Non-pigmented ciliary epithelial cell (primary cell): ENCODE results near the gene PCSK5.
"Not testable (repeated sequence)": the region's sequence is repeated elsewhere in the genome, so short reads cannot be mapped to it uniquely, and the experiment has no call there.

Experiments used
- DNase-seq: peaks from one replicate; pipeline ENCODE4 v3.0.0-alpha.2; 2010; ENCODE audit warnings: low read depth

PCSK5 gene

DNA sequence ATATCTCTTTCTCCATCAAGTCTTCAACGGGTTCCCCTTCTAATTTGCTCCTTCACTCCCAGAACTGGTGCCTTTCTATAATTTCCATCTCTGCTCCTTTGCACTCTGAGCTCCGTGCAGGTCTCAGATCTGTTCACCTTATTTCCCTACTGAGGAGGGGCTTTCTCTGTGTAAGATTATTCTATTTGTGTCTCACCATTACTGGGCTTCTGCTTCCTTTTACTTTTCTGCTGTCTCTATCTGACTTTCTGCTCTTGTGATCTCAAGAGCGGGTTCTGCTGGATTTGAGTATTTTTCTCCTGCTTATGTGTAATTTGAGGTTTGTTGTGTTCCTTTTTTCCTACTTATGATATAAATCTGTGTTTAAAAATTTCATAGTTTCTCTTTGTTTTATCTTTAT, 117.5 kb downstream of the PCSK5 start:
- DNase-seq = no peak

GRCh38 chr9:76013809-76014208, 123.3 kb downstream of the PCSK5 start:
- no peak for DNase-seq

DNA sequence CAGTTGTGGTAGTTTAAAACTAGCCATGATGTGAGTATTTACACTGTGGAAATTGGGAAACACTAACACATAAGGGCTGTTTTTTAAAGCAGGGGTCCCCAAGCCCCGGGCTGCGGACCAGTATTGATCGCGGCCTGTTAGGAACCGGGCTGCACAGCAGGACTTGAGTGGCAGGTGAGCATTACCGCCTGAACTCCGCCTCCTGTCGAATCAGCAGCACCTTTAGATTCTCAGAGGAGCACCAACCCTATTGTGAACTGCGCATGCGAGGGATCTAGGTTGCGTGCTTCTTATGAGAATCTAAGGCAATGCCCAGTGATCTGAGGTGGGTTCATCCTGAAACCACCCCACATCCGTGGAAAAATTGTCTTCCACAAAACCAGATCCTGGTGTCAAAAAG, 127.8 kb downstream of the PCSK5 start:
- DNase-seq = no peak

DNA sequence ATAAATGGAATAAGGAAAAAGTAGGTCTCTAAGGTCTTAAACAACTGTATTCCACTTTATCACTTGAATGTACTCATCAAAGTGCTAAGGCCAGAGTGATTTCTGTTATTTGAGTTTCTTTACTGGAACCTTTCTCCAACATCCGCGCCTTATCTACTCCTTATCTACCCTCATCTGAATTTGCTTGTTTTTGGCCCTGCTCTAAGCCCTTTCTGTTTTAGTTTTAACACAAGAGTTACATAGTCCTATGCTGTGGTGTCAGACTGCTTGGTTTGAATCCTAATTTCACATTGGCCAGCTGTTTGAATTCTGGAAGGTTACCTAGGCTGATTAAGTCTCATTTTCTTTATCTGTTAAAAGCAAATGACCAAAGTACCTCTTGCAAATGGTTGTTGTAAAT, 128.3 kb downstream of the PCSK5 start:
- no peak for DNase-seq

- no peak for DNase-seq
These were observed 130.2 kb downstream of the PCSK5 start for GRCh38 chr9:76020652-76021051.

DNA sequence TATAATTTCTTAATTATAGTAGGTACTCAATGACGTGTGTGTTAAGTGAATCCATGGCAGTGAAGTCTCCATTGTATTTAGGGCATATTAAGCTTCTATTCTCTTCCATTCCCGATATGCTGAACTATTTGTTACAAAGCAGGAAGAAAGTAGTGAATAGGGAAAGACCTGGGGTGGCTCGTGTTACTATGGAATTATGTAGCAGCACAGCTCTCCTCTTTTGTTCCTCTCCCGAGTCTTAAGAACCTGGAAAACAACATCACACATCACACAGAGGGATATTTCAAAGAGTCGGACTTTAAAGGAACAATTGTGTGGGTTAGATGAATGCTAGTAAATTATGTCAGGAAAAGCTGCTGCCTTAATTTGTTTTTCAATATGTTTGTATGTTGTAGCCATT, 131.8 kb downstream of the PCSK5 start:
- no peak for DNase-seq

GRCh38 chr9:76023715-76024195, 133.3 kb downstream of the PCSK5 start:
- peak; percentile 57 for DNase-seq

DNA sequence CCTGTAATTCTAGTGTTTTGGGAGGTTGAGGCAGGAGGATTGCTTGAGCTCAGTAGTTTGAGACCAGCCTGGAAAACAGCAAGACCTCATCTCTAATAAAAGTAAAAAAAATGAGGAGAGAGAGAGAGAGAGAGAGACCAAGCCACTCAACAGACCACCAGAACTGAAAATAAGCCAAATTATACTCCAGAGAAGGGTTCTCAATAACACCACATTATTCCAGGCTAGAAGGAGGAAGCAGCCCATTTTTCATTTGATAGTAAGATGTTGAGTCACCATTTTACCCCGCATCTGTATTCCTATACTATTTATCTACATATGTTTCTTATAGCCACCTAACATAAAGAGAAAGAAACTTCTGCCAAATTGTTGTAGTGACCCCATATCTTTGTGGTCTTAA, 134.8 kb downstream of the PCSK5 start:
- DNase-seq = no peak

GRCh38 chr9:76026796-76027195, 136.3 kb downstream of the PCSK5 start:
- DNase-seq = no peak

GRCh38 chr9:76027416-76027815, 136.9 kb downstream of the PCSK5 start:
- DNase-seq = peak; percentile 6

- no peak for DNase-seq
These were observed 137.4 kb downstream of the PCSK5 start for GRCh38 chr9:76027861-76028260.

GRCh38 chr9:76032038-76032796, 141.7 kb downstream of the PCSK5 start:
- DNase-seq = no peak

- DNase-seq = no peak
These were observed 142.4 kb downstream of the PCSK5 start for GRCh38 chr9:76032797-76033373.

GRCh38 chr9:76034049-76034448, 143.6 kb downstream of the PCSK5 start:
- DNase-seq = no peak

DNA sequence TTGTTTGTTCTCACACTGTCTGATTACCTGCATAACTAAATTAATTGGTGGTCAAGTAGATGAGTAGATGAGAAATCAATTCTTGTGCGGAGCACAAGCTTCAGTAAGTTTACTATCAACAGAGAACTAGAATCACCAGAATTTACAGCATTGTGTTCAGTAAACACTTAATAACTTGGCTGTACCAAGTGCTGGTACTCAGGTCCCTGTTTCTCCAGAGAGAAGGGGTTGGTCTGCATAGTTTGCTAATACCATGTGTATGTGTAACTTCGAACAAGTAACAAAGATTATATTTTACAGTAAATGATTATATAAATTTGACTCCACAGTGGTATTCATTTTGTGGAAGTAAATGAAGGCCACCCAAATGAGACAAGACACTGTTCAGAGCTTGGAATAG, 146.3 kb downstream of the PCSK5 start:
- no peak for DNase-seq

DNA sequence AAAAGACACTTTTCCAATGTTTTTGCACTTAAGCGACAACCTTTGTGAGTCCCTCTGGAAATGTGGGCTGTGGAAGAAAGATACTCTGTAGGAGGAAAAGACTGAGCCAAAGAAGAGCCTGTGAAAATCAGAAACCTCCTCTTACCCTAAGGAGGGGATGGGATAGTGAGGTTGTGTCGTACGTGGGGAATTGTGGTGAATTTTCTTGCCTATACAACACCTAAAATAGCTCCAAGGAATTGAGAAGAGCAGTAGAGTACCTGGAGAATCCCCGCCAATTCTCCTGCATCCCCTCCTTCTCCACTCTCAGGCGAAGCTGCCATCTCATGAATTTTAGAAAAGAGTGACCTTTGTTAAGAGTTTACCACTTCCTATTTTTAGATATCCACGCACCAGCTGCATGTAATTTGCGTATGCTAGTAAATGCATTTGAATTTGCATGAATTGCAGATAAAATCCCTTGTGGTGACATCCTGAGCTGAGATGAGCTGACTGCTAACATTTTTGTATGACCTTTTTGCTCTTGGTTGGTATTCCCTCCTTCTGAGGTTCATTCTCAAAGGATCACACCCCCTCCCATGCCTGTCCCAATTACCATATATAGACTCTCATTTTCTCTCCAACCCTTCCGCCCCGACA, 147.2 kb downstream of the PCSK5 start:
- no peak for DNase-seq

GRCh38 chr9:76038431-76038830, 148.0 kb downstream of the PCSK5 start:
- DNase-seq = no peak

- no peak for DNase-seq
These were observed 153.9 kb downstream of the PCSK5 start for GRCh38 chr9:76044266-76044819.

GRCh38 chr9:76045221-76045620, 154.7 kb downstream of the PCSK5 start:
- no peak for DNase-seq

DNA sequence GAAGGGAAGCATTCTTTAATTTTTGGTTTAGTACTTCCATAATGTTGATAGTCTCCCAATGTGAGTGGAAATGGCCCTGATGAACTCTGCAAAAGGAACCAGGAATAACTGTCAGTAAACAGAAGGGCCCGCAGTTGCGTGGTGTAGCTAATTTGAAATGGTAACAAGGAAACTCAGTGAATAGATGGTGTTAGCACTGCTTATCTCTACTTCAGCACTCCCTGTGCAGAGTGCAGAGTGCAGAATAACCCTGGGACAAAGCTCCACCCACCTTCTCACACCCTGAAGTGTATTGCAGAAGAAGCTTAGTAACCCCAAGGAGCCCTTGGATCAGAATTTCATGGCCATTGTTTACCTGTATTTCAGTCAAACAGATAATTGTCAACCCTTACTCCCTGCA, 158.9 kb downstream of the PCSK5 start:
- no peak for DNase-seq

DNA sequence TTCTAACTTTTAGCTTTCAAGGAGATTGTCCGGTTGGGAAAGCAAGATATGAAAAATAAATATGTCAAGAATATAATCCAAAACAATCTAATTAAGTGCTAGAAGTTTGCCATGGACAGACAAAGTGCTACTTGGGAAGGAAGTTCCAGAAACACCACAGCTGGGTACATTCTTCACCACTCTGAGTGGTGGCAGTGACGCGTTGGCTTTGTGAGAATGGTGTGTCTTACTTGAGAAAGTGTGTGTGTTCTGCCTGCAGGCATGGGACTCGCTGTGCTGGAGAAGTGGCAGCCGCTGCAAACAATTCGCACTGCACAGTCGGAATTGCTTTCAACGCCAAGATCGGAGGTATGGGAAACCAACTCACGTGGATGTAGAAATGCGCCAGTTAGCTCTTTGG, 177.2 kb downstream of the PCSK5 start:
- DNase-seq = no peak

- no peak for DNase-seq
These were observed 187.1 kb downstream of the PCSK5 start for GRCh38 chr9:76077537-76077936.

GRCh38 chr9:76081281-76081680, 190.8 kb downstream of the PCSK5 start:
- DNase-seq = not testable (repeated sequence)
